ENCODE data around the gene INKA1. TPM values are rescaled to one million over a fixed set of nuclear protein-coding genes. Genes with fewer than 3 reads are reported as not detected.
A peak's percentile ranks its signal among the peaks of the same experiment; 100 is the strongest.
"Not testable (repeated sequence)": the region's sequence is repeated elsewhere in the genome, so short reads cannot be mapped to it uniquely, and the experiment has no call there.

INKA1 gene
- total and polyA plus RNA-seq, 9 donors, result 0.25 to 5.5 (median 3.4) TPM

DNA sequence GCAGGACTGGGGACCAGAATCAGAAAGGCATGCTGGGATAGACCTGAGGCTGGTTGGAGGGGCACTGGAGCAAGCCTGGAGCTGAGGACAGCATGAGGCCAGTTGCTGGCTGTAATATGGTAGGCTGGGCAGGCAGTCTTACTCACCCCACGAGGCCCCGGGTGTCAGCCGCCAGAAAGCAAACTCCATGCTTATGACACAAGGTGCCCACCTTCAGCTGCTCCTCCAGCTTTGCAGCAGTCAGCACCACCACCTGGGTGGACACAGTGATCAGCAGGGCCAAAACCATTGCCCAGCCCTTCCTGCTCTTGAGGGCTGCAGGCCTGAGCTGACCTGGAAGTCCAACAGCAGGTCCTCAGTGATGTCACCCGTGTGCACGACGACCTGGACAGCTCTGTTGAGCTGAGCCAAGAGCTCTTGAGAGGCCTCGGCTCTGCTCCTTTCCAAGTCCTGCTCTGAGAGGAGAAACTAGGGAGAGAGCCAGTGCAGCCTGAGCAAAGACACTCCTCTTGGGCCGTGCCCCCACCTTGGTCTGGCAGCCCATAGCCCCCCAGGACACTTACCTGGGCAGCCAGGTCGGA is 9.9 kb downstream of the INKA1 start:
- 18 to 23% (median 20%) methylated on average over 9 of the region's 9 CpGs for WGBS, 3 donors
- no peaks in the 10 kb centered on the region for H3K9me3 ChIP-seq

DNA sequence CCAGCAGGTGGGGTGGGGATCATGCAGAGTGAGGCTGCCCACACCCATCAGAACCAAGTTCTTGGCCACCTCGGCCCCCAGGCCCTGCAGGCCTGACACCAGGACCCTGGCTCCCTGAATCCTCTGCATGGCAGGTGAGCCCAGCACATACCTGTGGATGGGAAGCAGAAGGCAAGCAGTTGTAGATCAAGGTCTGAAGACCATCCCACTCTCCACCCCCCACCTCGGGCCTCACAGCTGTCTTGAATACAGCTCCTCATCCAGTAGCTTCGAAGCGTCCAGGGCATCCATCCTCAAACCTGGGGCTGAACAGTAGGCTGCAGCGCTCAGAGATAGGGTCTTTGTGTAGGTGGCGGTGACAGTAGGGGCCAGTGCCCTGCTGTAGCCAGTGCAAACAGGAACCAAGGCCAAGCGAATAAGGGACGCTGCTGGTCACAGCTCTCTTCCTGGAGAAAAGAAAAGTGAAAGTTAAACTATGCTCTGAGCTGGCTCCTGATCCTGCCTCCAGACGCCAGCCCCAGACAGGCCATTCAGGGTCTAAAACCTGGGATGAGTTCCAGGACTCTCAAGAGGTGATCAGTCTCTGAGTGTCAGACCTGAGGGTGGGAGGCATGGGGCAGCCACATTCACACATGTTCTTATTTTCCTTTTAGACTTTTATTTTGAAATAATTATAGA is 10.6 kb downstream of the INKA1 start, which contains the start of gene UBA7:
Gene UBA7, minus strand, starts transcription at position 457 of the 678 bp plus-strand sequence. Its CDS starts 166 bp downstream, at position 291.
- peak within 1 kb of the TSS; percentile 75 to 84 for H3K27ac ChIP-seq
- no peaks in the 10 kb centered on the region for H3K36me3 ChIP-seq
- intact Hi-C loops (cut with DNase I), result no loop called here
- peak within 1 kb of the TSS; percentile 42 for H3K4me3 ChIP-seq
- DNase-seq, result peak; percentile 62 to 68 (median 63)
- H3K4me1 ChIP-seq (ENCODE audit: insufficient read depth), result peaks cover 9% of the 10 kb centered on the region
- TF ChIP-seq EP300 (IDR thresholded peaks at IDR 0.05), result no peak
- TF ChIP-seq POLR2A (IDR thresholded peaks at IDR 0.05), result no peak
- no peak for TF ChIP-seq CTCF (IDR thresholded peaks at IDR 0.05)
- no peaks in the 10 kb centered on the region for H3K9me3 ChIP-seq
- WGBS, 3 donors, result 3 to 7% (median 6%) methylated on average over 9 of the region's 9 CpGs
- H3K27me3 ChIP-seq, result no peaks in the 10 kb centered on the region

More for the DNA sequence above, 9.9 kb downstream of the INKA1 start:
- intact Hi-C loops (cut with DNase I), result no loop called here
- DNase-seq, result no peak
- no peaks in the 10 kb centered on the region for H3K27me3 ChIP-seq
- no peak for TF ChIP-seq POLR2A (IDR thresholded peaks at IDR 0.05)
- TF ChIP-seq EP300 (IDR thresholded peaks at IDR 0.05), result no peak
- TF ChIP-seq CTCF (IDR thresholded peaks at IDR 0.05), result no peak
- H3K4me1 ChIP-seq (ENCODE audit: insufficient read depth), result peaks cover 9% of the 10 kb centered on the region
- H3K4me3 ChIP-seq, result peak overlapping the region; percentile 42
- H3K27ac ChIP-seq, result peak overlapping the region; percentile 75 to 84
- H3K36me3 ChIP-seq, result no peaks in the 10 kb centered on the region

DNA sequence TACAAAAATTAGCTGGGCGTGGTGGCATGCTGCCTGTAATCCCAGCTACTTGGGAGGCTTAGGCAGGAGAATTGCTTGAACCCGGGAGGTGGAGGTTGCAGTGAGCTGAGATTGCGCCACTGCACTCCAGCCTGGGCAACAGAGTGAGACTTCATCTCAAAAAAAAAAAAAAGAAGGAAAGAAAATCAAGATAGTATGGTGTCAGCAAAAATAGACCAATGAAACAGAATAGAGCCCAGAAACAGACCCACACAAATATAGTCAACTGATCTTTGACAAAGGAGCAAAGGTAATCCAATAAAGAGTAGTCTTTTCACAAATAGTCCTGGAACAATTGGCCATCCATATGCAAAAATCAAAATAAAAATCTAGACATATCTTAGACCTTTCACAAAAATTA is 20.1 kb downstream of the INKA1 start:
- WGBS, 3 donors, result 81 to 95% (median 95%) methylated on average over 3 of the region's 3 CpGs
- H3K4me1 ChIP-seq (ENCODE audit: insufficient read depth); H3K4me3 ChIP-seq; H3K36me3 ChIP-seq; DNase-seq; H3K9me3 ChIP-seq; H3K27ac ChIP-seq; H3K27me3 ChIP-seq; intact Hi-C loops (cut with DNase I): not testable (repeated sequence)

GRCh38 chr3:49826016-49826415 is 23.0 kb downstream of the INKA1 start:
- Histone ChIP-seq H3K27me3 (no peaks in the 10 kb centered on the region), H3K27ac (no peak overlapping the region), H3K36me3 (no peaks in the 10 kb centered on the region), H3K9me3 (no peaks in the 10 kb centered on the region), H3K4me3 (no peak overlapping the region), H3K4me1 (ENCODE audit: insufficient read depth) (no peaks in the 10 kb centered on the region)
- no peak for DNase-seq
- WGBS, 3 donors, result 71 to 84% (median 73%) methylated on average over 6 of the region's 6 CpGs
- intact Hi-C loops (cut with DNase I), result no loop called here
- TF ChIP-seq CTCF (IDR thresholded peaks at IDR 0.05), result no peak
- no peak for TF ChIP-seq EP300 (IDR thresholded peaks at IDR 0.05)
- no peak for TF ChIP-seq POLR2A (IDR thresholded peaks at IDR 0.05)

DNA sequence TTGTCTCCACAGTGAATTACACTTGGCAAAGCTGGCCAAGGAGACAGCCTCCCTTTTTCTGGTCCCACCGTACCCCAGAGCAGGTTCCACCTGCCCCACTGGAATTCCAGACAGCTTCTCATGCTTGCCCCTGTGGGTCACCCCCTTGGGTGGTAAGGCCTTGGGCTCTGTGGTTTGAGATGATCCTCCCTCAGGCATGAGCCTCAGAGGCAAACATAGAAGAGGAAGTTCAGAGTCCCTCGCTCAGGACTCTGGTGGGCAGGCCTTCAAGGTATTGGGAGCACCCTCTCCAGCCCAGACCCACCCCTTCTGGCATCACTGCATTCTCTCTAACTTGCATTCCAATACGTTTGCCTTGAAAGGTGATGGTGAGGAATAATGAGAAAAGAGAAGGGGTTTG is 28.3 kb downstream of the INKA1 start:
- Histone ChIP-seq H3K36me3 (no peaks in the 10 kb centered on the region), H3K4me3 (no peak overlapping the region), H3K27me3 (no peaks in the 10 kb centered on the region), H3K4me1 (ENCODE audit: insufficient read depth) (no peaks in the 10 kb centered on the region), H3K27ac (no peak overlapping the region), H3K9me3 (no peaks in the 10 kb centered on the region)
- no peak for DNase-seq
- intact Hi-C loops (cut with DNase I), result no loop called here
- WGBS, 3 donors, result 70 to 89% (median 81%) methylated on average over 3 of the region's 3 CpGs
- TF ChIP-seq CTCF (IDR thresholded peaks at IDR 0.05) (no peak), EP300 (IDR thresholded peaks at IDR 0.05) (no peak), POLR2A (IDR thresholded peaks at IDR 0.05) (no peak)
